NCI-H2107 treated with DMSO at 0.1 percent for 48 hours (cell line): ENCODE data around the gene AGRP.

Source experiments
- DNase-seq: peaks from one replicate; lab custom pipeline; 2025; ENCODE audit not compliant: unreplicated experiment; lab: John Stamatoyannopoulos, UW

Gene AGRP

DNA sequence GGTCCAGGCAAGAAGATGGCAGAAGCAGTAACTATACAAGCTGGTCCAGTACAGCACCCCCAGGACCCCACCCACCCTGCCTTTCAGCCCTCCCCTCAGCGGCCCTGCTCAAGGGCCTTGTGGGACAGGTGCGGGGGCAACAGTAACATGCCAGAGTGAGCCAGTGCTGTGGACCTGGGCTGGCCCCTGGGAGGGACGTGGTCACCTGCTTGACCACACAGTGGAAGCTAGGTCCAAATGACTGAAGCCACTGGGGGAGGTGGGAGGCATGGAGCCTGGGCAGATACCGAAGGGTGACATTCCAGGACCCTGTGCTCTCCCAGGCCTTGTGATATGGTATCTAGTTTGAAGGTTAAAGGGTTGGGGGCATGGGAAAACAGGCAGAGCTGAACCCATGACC, 19.7 kb downstream of the AGRP start:
- DNase-seq = no peak

DNA sequence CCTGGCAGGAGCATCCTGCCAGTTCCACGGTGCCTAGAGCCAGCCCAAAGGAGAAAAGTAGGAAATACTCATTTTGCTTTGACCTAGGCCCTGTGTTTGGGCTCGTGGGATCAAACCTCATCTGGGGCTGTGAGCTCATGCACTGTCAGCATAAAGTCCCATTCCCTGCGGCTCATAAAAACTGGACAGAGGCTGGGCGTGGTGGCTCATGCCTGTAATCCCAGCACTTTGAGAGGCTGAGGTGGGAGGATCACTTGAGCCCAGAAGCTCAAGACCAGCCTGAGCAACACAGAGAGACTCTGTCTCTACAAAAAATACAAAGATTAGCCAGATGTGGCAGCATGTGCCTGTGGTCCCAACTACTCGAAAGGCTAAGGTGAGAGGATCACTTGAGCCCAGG, 20.3 kb downstream of the AGRP start:
- DNase-seq = no peak

GRCh38 chr16:67462279-67462655, 21.1 kb downstream of the AGRP start:
- no peak for DNase-seq

GRCh38 chr16:67461600-67462278, 21.6 kb downstream of the AGRP start:
- DNase-seq = no peak

DNA sequence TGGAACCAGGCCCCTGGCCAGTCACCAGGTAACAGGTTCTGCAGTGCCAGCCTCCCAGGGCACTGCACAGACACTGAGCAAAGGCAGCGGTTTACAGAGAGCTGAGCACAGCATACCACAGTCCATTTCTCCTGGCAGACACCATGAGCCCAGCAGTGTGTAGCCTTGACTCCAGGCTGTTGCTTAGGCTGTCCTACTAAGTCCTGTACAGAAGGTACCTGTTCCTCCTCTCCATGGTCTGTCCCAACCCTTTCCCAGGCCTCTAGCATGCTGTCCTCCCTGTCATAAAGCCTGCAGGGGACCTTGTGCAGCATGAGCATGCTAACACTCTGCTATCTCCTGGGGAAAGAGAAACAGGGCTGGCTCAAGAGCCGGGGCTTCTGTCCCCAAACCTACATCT, 22.4 kb downstream of the AGRP start:
- no peak for DNase-seq

GRCh38 chr16:67460168-67460567, 23.2 kb downstream of the AGRP start:
- DNase-seq = no peak

DNA sequence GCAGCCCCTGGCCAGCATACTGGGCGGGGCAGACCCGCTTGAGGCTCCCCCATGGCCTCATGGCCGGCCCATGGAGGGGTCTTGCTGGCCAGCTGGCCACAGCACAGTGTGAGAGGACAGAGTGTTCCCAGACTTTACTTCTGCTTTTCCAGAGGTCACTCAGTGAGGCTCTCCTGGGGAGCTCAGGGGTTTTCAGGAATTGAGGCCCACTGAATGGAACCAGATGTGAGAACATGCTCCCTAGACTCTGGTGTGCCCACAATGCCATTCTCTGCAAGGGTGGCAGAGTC, 23.5 kb downstream of the AGRP start:
- no peak for DNase-seq

DNA sequence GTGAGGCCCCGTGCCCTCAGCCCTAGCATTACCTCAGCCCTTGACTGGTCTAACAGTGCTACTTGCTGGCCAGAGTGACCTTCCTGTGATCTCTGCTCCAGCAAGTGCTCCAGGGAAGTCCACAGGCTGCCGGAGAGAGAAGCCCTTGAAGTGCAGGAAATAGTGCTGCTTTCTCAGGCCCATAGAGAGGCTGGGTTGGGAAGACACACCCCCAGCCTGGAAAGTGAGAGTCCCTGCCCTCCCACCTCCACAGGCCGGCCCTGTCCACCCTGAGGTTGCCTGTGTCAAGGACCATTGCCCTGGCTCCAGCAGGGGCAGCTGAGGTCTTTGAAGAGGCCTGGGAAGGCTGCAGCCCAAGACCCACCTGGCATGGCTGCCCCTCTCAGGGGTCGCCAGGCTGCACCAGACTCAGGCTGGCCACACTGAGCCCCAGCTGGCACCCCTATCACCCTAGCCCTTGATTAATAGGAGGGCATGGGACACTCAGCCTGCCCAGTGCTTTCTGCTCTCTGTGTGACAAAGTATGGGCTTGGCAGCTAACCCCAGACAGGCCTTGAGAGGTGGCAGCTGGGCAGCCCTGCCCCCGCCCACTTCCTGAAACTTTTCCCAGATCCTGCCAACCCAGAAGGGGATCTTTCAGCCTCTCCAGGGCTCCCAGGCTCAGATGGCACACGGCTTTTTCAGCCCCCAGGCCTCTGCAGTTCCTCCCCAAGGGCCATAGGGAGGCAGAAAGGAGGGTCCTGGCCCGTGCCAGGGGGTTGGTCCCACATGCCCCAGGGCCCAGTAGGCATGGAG, 24.1 kb downstream of the AGRP start:
- DNase-seq = no peak

- no peak for DNase-seq
Observed at GRCh38 chr16:67458121-67458641, 25.2 kb downstream of the AGRP start.

- no peak for DNase-seq
Observed at GRCh38 chr16:67457611-67458010, 25.7 kb downstream of the AGRP start.

GRCh38 chr16:67456391-67457081, 26.8 kb downstream of the AGRP start:
- DNase-seq = no peak

GRCh38 chr16:67454852-67455251, 28.5 kb downstream of the AGRP start:
- DNase-seq = no peak

DNA sequence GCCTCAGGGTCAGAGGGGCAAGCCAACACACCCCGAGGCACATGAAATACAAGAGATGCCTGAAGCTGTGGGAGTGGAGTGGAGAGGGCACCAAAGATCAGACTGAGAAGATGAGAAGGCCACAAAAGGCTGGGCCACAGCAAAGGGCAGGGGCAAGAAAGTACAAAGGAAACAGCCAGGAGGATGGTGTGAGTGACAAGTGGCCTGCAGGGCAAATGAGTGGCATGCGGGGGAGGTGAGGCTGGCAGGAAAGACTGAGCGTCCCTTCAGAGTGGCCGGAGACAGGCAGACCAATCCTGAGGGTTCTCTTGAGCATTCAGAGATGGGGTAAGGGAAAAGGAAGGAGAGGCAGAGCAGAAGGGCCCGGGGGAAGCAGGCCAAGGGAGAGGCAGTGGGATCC, 29.2 kb downstream of the AGRP start:
- DNase-seq = no peak

GRCh38 chr16:67451704-67452435, 31.5 kb downstream of the AGRP start:
- no peak for DNase-seq

- DNase-seq = no peak
Observed at GRCh38 chr16:67451061-67451703, 32.2 kb downstream of the AGRP start.

- DNase-seq = no peak
Observed at GRCh38 chr16:67449739-67450138, 33.6 kb downstream of the AGRP start.

- DNase-seq = no peak
Observed at GRCh38 chr16:67449336-67449735, 34.0 kb downstream of the AGRP start.

- no peak for DNase-seq
Observed at GRCh38 chr16:67448580-67448979, 34.8 kb downstream of the AGRP start.

DNA sequence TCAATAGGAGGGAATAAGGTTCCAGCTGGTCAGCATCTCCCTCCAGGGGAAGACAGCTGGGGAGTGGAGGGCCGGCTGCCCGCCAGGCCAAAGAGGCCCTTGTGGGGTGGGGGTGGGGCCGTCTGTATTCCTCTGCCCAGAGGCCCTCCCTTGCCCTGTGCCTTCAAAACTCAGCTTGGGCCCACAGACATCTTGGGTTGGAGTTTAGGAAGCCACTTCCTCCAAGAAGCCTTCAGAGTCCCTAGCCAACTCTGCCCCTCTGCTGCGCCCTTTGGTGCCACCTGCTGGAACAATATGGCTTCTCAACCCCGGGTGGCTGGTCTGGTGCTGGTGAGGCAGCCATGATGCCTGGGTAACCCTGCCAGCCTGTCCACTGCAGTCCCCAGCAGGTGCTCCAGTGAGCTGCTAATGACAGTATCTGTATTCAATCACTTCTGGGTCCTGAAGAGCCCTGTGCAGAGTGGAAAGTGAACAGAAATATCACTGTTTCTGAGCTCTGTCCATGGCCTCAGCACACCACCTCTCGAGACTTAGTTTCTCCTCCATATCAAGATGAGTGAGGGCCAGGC, 35.8 kb downstream of the AGRP start:
- DNase-seq = no peak

- no peak for DNase-seq
Observed at GRCh38 chr16:67446968-67447507, 36.3 kb downstream of the AGRP start.
